GM12873 (cell line): Measurements from ENCODE around the gene USP40.

Source experiments
- CTCF ChIP-seq: IDR thresholded peaks from 2 replicates; pipeline ENCODE4 v1.5.1; 2012; ENCODE audit warnings: low read depth, mild to moderate bottlenecking, moderate library complexity, low read length, control low read depth; ENCODE audit not compliant: insufficient read depth; ENCODE audit errors: missing control alignments

USP40 gene

GRCh38 chr2:233476651-233477547, 89.7 kb downstream of the USP40 start:
- no peak for TF ChIP-seq CTCF

GRCh38 chr2:233476063-233476410, 90.5 kb downstream of the USP40 start:
- TF ChIP-seq CTCF = no peak

- no peak for TF ChIP-seq CTCF
These were observed 92.0 kb downstream of the USP40 start for GRCh38 chr2:233474308-233475160.

- TF ChIP-seq CTCF = no peak
These were observed 92.7 kb downstream of the USP40 start for GRCh38 chr2:233473878-233474277.

- no peak for TF ChIP-seq CTCF
These were observed 93.2 kb downstream of the USP40 start for GRCh38 chr2:233473386-233473791.

GRCh38 chr2:233471291-233472035, 95.1 kb downstream of the USP40 start:
- TF ChIP-seq CTCF = no peak
